ENCODE results near the gene PLCB4.

Gene PLCB4

DNA sequence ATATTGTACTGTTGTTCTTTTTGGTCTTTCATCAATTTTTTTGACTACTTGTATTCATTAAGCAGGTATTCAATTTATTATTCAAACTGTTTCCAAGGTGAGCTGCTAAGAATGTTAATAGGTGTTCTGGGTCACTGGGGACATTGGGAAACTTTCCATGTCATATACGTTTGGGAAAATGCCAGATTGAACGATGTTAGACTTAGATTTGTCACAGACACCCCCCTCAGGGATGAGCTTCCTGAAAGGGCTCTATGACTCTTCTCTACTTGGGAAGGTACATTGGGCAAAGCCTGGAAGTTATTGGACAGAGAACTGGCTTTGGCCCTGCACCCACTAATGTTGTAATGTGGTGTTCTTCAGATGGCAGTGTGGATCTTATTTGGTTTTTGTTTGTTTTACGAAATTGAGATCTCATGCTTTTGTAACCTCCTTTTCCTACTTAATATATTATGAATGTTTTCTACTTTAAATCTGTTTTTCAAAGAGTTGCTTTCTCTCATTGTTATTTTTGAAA is 42.1 kb downstream of the PLCB4 start:
- no peak overlapping the region for H3K27ac ChIP-seq (replicated peaks)
- H3K4me3 ChIP-seq (replicated peaks; ENCODE audit: insufficient read depth, low read length) = no peak overlapping the region

GRCh38 chr20:9112541-9113515 is 43.9 kb downstream of the PLCB4 start:
- no peak overlapping the region for H3K27ac ChIP-seq (replicated peaks)
- no peaks in the 10 kb centered on the region for H3K27me3 ChIP-seq (ENCODE audit: insufficient read depth, poor library complexity, severe bottlenecking)
- no peak for DNase-seq (ENCODE audit: low read depth in 1 of 2, low spot score in 1 of 2)
- TF ChIP-seq CTCF (IDR thresholded peaks at IDR 0.05; ENCODE audit: insufficient read depth, low read length) (no peak), SPI1 (IDR thresholded peaks at IDR 0.05; ENCODE audit: borderline replicate concordance, low read depth) (no peak), GABPA (IDR thresholded peaks at IDR 0.05; ENCODE audit: low read depth) (no peak), REST (IDR thresholded peaks at IDR 0.05; ENCODE audit: insufficient replicate concordance, low read depth) (no peak), POLR2AphosphoS5 (IDR thresholded peaks at IDR 0.05; ENCODE audit: low read depth) (no peak)
- no peak overlapping the region for H3K4me3 ChIP-seq (replicated peaks; ENCODE audit: insufficient read depth, low read length)

More for the DNA sequence above, 42.1 kb downstream of the PLCB4 start:
- DNase-seq (ENCODE audit: low read depth in 1 of 2, low spot score in 1 of 2) = no peak
- TF ChIP-seq GABPA (IDR thresholded peaks at IDR 0.05; ENCODE audit: low read depth) (no peak), SPI1 (IDR thresholded peaks at IDR 0.05; ENCODE audit: borderline replicate concordance, low read depth) (no peak), POLR2AphosphoS5 (IDR thresholded peaks at IDR 0.05; ENCODE audit: low read depth) (no peak), CTCF (IDR thresholded peaks at IDR 0.05; ENCODE audit: insufficient read depth, low read length) (no peak)
- no peaks in the 10 kb centered on the region for H3K27me3 ChIP-seq (ENCODE audit: insufficient read depth, poor library complexity, severe bottlenecking)

DNA sequence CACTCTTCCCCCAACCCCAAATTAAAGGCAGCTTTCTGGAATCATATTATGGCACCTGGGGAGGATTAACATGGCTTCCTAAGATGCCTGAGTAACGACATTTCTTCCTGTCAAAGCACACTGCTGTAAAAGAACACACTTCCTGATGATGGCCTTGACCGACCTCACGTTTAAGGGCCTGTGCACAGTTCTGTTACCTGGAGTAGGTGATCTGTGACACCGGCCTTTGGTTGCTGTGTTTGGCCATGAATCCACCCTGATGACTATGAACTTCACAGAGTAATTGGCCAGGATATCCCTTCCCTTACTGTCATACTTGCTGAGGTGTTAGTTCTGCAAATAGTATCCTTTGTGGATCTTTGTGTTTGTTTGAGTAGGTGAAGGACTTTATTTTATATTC is 45.8 kb downstream of the PLCB4 start:
- no peak for DNase-seq (ENCODE audit: low read depth in 1 of 2, low spot score in 1 of 2)
- no peak overlapping the region for H3K4me3 ChIP-seq (replicated peaks; ENCODE audit: insufficient read depth, low read length)
- no peak for TF ChIP-seq GABPA (IDR thresholded peaks at IDR 0.05; ENCODE audit: low read depth)
- no peaks in the 10 kb centered on the region for H3K27me3 ChIP-seq (ENCODE audit: insufficient read depth, poor library complexity, severe bottlenecking)
- no peak overlapping the region for H3K27ac ChIP-seq (replicated peaks)

DNA sequence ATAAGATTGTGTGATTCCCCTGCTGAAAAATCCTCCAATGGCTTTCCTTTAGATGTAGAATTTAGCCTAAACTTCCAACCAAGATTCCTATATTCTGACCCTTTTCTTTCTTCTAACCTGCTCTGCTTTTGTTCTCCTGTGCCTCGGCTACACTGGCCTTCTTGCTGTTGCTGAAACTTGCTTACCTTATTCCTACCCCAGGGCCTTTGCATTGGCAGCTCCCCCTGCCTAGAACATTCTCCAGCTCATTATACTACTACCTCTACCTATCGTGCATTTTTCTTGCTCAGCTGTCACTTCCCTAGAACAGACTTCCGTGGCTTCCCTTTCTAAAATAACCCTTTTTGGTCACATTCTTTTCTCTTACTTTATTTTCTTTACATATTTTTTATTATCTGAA is 48.7 kb downstream of the PLCB4 start:
- no peak overlapping the region for H3K4me3 ChIP-seq (replicated peaks; ENCODE audit: insufficient read depth, low read length)
- no peak for DNase-seq (ENCODE audit: low read depth in 1 of 2, low spot score in 1 of 2)
- H3K27me3 ChIP-seq (ENCODE audit: insufficient read depth, poor library complexity, severe bottlenecking) = no peaks in the 10 kb centered on the region
- H3K27ac ChIP-seq (replicated peaks) = no peak overlapping the region
- no peak for TF ChIP-seq REST (IDR thresholded peaks at IDR 0.05; ENCODE audit: insufficient replicate concordance, low read depth)
- TF ChIP-seq CTCF (IDR thresholded peaks at IDR 0.05; ENCODE audit: insufficient read depth, low read length) = no peak
